PC-3 (cell line): Measurements from ENCODE around the gene MRPL37.

Experiments
- CTCF ChIP-seq: fragments of 300-600 bp; sonication (generic); conservative IDR thresholded peaks from 2 replicates; pipeline ENCODE4 v1.5.1; 2017; ENCODE audit warnings: antibody characterized with exemption, low read depth, mild to moderate bottlenecking, low read length
- EZH2 ChIP-seq: fragments of 300-600 bp; sonication (generic); IDR thresholded peaks from one replicate; pipeline ENCODE4 v1.6.1; 2017; ENCODE audit warnings: antibody characterized with exemption, mild to moderate bottlenecking, low read length; ENCODE audit not compliant: unreplicated experiment
- EZH2phosphoT487 ChIP-seq: fragments of 300-600 bp; sonication (generic); IDR thresholded peaks from 2 replicates; pipeline ENCODE4 v1.6.1; 2018; ENCODE audit warnings: mild to moderate bottlenecking, antibody characterized with exemption, low read length, borderline replicate concordance

GRCh38 chr1:54227091-54227602, 27.2 kb downstream of the MRPL37 start:
- no peak for TF ChIP-seq CTCF
- TF ChIP-seq EZH2 = no peak
- TF ChIP-seq EZH2phosphoT487 = no peak
